Thoracic aorta (tissue), 2 donors: ENCODE measurements around the gene CDK13. TPM values are rescaled to one million over a fixed set of nuclear protein-coding genes. Genes with fewer than 3 reads are reported as not detected.
"Not testable (repeated sequence)": the region's sequence is repeated elsewhere in the genome, so short reads cannot be mapped to it uniquely, and the experiment has no call there.

Experiments used
- ATAC-seq: fragments of 150-250 bp; one replicate; pipeline ENCODE4 v1.8.0; 2017; ENCODE audit warnings: low read depth; ENCODE audit not compliant: insufficient number of reproducible peaks, low FRiP score
- DNase-seq: peaks from one replicate; pipeline ENCODE4 v3.0.0-alpha.2; 2020; ENCODE audit warnings: low spot score
- H3K27ac ChIP-seq, 2 donors: fragments of 200-600 bp; sonication (generic); 1 replicate in 1 of 2; 2 replicates in 1 of 2; pipeline ENCODE4 v1.5.1; 2016; ENCODE audit warnings: mild to moderate bottlenecking in 2 of 2, moderate library complexity in 2 of 2
- H3K27me3 ChIP-seq: fragments of 200-600 bp; sonication (generic); replicated peaks from 2 replicates; pipeline ENCODE4 v1.6.0; 2016; ENCODE audit warnings: mild to moderate bottlenecking; ENCODE audit not compliant: insufficient read depth
- H3K36me3 ChIP-seq: fragments of 200-600 bp; sonication (generic); one replicate; pipeline ENCODE4 v1.5.1; 2016
- H3K4me1 ChIP-seq, 2 donors: fragments of 200-600 bp; sonication (generic); 1 replicate in 1 of 2; 2 replicates in 1 of 2; pipeline versions ENCODE4 v1.5.1 to v1.6.0; 2016; ENCODE audit warnings: low read depth in 2 of 2, mild to moderate bottlenecking in 1 of 2; ENCODE audit not compliant: control insufficient read depth in 1 of 2
- H3K4me3 ChIP-seq: fragments of 200-600 bp; sonication (generic); 2 replicates; pipeline ENCODE4 v1.5.1; 2016; ENCODE audit warnings: mild to moderate bottlenecking
- H3K9me3 ChIP-seq: fragments of 200-600 bp; sonication (generic); 2 replicates; pipeline ENCODE4 v1.5.1; 2016
- total RNA-seq, 2 donors: library from RNA; depleted of rRNA; stranded (reverse); fragments of >200 nt; gene quantifications; one replicate each; pipeline versions ENCODE4 v1.1.0 to v1.2.3, GENCODE V29; 2016
- TF ChIP-seq, protein P1 (sequence below): fragments of 200-600 bp; sonication (generic); IDR thresholded peaks from one replicate; pipeline ENCODE4 v1.5.1; 2019; ENCODE audit warnings: antibody characterized with exemption

The CDK13 gene
- total RNA-seq, 2 donors from 2014 or later = 61.3 to 107 TPM

DNA sequence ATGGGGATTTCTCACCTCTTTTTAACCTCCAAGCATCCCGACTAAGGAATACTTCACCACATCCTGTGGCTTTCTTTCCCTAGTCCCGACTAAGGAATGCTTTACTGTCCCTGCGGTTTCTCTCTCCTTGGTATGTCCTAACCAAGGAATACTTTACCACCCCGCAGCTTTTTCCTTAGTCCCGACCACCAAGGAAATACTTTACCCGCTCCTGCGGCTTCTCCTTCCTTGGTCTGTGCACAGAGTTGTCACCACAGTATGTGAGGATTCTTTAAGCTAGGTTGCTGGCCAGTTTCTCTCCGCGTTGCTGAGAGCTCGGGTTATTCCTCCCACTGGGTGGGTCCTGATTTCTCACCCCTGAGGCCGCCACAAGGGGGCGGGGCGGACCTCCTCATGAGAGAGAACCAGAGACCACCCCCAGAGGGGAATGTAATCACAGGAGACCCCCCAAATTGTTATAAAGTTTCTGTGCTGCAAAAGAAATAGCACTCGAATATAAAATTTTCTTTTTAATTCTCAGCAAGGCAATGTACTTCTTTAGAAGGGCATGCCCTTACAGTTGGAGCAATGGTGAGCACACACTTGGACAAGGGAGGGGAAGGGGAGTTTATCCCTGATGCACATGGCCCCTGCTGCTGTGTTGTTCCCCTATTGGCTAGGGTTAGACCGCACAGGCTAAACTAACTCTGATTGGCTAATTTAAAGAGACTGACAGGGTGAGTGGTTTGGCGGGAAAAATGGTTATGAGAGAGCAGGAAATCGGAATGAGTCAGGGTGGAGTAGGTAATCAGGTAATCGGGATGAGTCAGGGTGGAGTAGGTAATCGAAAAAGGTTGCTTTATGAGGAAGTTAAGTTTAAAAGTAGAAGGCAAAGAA lies 197.6 kb downstream of the CDK13 start:
- H3K27me3 ChIP-seq = no peaks in the 10 kb centered on the region
- TF ChIP-seq, protein P1, sequence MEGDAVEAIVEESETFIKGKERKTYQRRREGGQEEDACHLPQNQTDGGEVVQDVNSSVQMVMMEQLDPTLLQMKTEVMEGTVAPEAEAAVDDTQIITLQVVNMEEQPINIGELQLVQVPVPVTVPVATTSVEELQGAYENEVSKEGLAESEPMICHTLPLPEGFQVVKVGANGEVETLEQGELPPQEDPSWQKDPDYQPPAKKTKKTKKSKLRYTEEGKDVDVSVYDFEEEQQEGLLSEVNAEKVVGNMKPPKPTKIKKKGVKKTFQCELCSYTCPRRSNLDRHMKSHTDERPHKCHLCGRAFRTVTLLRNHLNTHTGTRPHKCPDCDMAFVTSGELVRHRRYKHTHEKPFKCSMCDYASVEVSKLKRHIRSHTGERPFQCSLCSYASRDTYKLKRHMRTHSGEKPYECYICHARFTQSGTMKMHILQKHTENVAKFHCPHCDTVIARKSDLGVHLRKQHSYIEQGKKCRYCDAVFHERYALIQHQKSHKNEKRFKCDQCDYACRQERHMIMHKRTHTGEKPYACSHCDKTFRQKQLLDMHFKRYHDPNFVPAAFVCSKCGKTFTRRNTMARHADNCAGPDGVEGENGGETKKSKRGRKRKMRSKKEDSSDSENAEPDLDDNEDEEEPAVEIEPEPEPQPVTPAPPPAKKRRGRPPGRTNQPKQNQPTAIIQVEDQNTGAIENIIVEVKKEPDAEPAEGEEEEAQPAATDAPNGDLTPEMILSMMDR = no peak
- H3K27ac ChIP-seq = no peak overlapping the region
- ATAC-seq (no peak), DNase-seq (no peak)
- no peaks in the 10 kb centered on the region for H3K36me3 ChIP-seq
- no peak overlapping the region for H3K4me3 ChIP-seq
- no peaks in the 10 kb centered on the region for H3K4me1 ChIP-seq
- no peaks in the 10 kb centered on the region for H3K9me3 ChIP-seq

DNA sequence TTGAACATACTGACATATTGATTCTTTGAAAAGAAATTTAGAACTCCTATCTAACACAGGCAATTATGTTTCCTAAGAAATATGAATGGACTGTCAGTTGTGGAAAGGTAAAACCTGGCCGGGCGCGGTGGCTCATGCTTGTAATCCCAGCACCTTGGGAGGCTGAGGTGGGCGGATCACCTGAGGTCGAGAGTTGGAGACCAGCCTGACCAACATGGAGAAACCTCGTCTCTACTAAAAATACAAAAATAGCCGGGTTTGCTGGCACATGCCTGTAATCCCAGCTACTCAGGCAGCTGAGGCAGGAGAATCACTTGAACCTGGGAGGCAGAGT lies 198.2 kb downstream of the CDK13 start:
- not testable (repeated sequence) for DNase-seq, ATAC-seq, H3K27ac ChIP-seq, H3K9me3 ChIP-seq, H3K36me3 ChIP-seq, H3K4me1 ChIP-seq, H3K27me3 ChIP-seq, H3K4me3 ChIP-seq

DNA sequence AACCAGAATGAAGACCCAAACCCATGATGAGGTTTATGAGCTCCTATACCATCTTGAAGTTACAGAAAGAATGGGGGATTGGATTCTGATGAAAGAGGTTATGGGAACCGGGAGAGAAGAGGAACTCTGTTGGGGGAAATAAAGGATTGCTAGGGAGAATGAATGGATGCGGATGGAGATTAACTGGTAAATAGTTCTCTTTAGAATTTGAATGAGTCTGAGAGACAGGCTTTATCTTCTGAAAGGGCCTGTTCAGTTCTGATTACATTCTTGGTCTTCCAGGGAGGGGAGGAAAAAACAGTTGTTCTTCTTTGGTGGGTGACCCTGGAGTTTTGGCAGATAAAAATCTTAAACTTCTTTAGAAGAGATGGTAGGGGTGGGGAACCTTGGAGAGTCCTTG lies 198.6 kb downstream of the CDK13 start:
- TF ChIP-seq, protein P1 = no peak
- Histone ChIP-seq H3K27ac (no peak overlapping the region), H3K4me3 (no peak overlapping the region), H3K36me3 (no peaks in the 10 kb centered on the region), H3K4me1 (no peaks in the 10 kb centered on the region), H3K27me3 (no peaks in the 10 kb centered on the region), H3K9me3 (no peaks in the 10 kb centered on the region)
- ATAC-seq (no peak), DNase-seq (no peak)

Other genes with a start within 250 kb of the CDK13 start
- 10 to 100 TPM; 20.2 to 24.1 TPM for gene MPLKIP, start 184.4 kb downstream of the CDK13 start, total RNA-seq
- gene SUGCT, start 184.7 kb downstream of the CDK13 start, total RNA-seq = 10 to 100 TPM in 1 of 2 donors, 1 to 10 TPM in 1; 3.3 to 15.2 TPM